Measurements from ENCODE around the gene ABCC3. TPM values are rescaled to one million over a fixed set of nuclear protein-coding genes. Genes with fewer than 3 reads are reported as not detected.

The ABCC3 gene
- total RNA-seq, 1 experiment from 2014 or later: 66.2 TPM

GRCh38 chr17:50660887-50661345 lies 26.2 kb downstream of the ABCC3 start:
- intact Hi-C loops (cut with micrococcal nuclease): loop anchor here (2.0 kb wide), 1 partner anchor 18 kb away; no protein-coding TSS in a partner anchor
- ChIA-PET RAD21 (ENCODE audit: low non-redundant PET in 1 of 2, low total read pairs in 2 of 2, uncharacterized antibody in 2 of 2, unreplicated experiment in 2 of 2) (interaction anchor here in 1 of 2 experiments (0.6 to 1.0 kb wide), 2 partner anchors 19 to 22 kb away, joined by 3 read pairs; no protein-coding TSS in a partner anchor), POLR2A (interaction anchor here (1.8 to 6.0 kb wide), 6 partner anchors 7 to 25 kb away, joined by 7 to 59 read pairs (median 19); no protein-coding TSS in a partner anchor), CTCF (interaction anchor here (0.6 to 2.3 kb wide), 7 partner anchors 9 to 101 kb away, joined by 3 to 13 read pairs (median 4); no protein-coding TSS in a partner anchor)
- DNase-seq (ENCODE audit: low read depth, low spot score): no peak
- TF ChIP-seq ZFX (IDR thresholded peaks at IDR 0.05) (peak; percentile 4; the same call in 1 of the 2 replicates), ZBTB33 (IDR thresholded peaks at IDR 0.05; ENCODE audit: extremely low read depth, insufficient replicate concordance, low read length) (no peak), SIN3A (IDR thresholded peaks at IDR 0.05; ENCODE audit: low read depth) (no peak), ZNF274 (IDR thresholded peaks at IDR 0.05; ENCODE audit: low read depth, low read length) (no peak), SP1 (IDR thresholded peaks at IDR 0.05; ENCODE audit: low read depth) (no peak)
- peak; percentile 7 for ATAC-seq
- H3K4me3 ChIP-seq (replicated peaks in 1 of 2; ENCODE audit: low read depth in 1 of 2, low read length in 2 of 2): peak overlapping the region in 1 of 2 experiments; percentile 44; a peak in 1 of 4 replicates
- peak overlapping the region; percentile 52 for H3K9ac ChIP-seq (ENCODE audit: low read length)
- BruUV-seq (replicated peaks): no TSS peak
- H3K27ac ChIP-seq (ENCODE audit: low read depth, low read length): peak overlapping the region; percentile 96
- no peaks in the 10 kb centered on the region for H3K27me3 ChIP-seq (ENCODE audit: insufficient read depth, low read length)
- H3K9me2 ChIP-seq (ENCODE audit: insufficient read depth): no peaks in the 10 kb centered on the region
- H3K36me3 ChIP-seq (ENCODE audit: control insufficient read depth in 1 of 2, insufficient read depth in 2 of 2, low read length in 2 of 2): no peaks in the 10 kb centered on the region
- H3K4me2 ChIP-seq (ENCODE audit: low read length): peak overlapping the region; percentile 79
- H3K9me3 ChIP-seq (ENCODE audit: control insufficient read depth in 1 of 2, insufficient read depth in 1 of 2, low read depth in 1 of 2, low read length in 2 of 2): no peaks in the 10 kb centered on the region
- no peak overlapping the region for H2AFZ ChIP-seq (ENCODE audit: low read depth, low read length, poor library complexity, severe bottlenecking)
- no peaks in the 10 kb centered on the region for H4K20me1 ChIP-seq (ENCODE audit: insufficient read depth)
- H3K79me2 ChIP-seq (ENCODE audit: insufficient read depth, low read length): no peaks in the 10 kb centered on the region
- peaks cover 61 to 89% of the 10 kb centered on the region in 2 experiments for H3K4me1 ChIP-seq (ENCODE audit: control insufficient read depth in 1 of 2, insufficient read depth in 2 of 2, low read length in 2 of 2)

- Histone ChIP-seq H4K20me1 (ENCODE audit: insufficient read depth) (no peaks in the 10 kb centered on the region), H2AFZ (ENCODE audit: low read depth, low read length, poor library complexity, severe bottlenecking) (no peak overlapping the region), H3K9ac (ENCODE audit: low read length) (peak overlapping the region; percentile 52), H3K79me2 (ENCODE audit: insufficient read depth, low read length) (no peaks in the 10 kb centered on the region), H3K9me3 (ENCODE audit: control insufficient read depth in 1 of 2, insufficient read depth in 1 of 2, low read depth in 1 of 2, low read length in 2 of 2) (no peaks in the 10 kb centered on the region), H3K36me3 (ENCODE audit: control insufficient read depth in 1 of 2, insufficient read depth in 2 of 2, low read length in 2 of 2) (no peaks in the 10 kb centered on the region), H3K27me3 (ENCODE audit: insufficient read depth, low read length) (no peaks in the 10 kb centered on the region), H3K4me3 (replicated peaks in 1 of 2; ENCODE audit: low read depth in 1 of 2, low read length in 2 of 2) (peak overlapping the region; percentile 4 to 44; a peak in 2 of 4 replicates), H3K4me2 (ENCODE audit: low read length) (peak overlapping the region; percentile 79), H3K4me1 (ENCODE audit: control insufficient read depth in 1 of 2, insufficient read depth in 2 of 2, low read length in 2 of 2) (peaks cover 61 to 90% of the 10 kb centered on the region in 2 experiments), H3K9me2 (ENCODE audit: insufficient read depth) (no peaks in the 10 kb centered on the region), H3K27ac (ENCODE audit: low read depth, low read length) (peak overlapping the region; percentile 96)
- ChIA-PET POLR2A (interaction anchor here (1.0 to 6.0 kb wide), 10 partner anchors 8 to 118 kb away, joined by 3 to 59 read pairs (median 7); partner anchors contain the start of gene CACNA1G), RAD21 (ENCODE audit: low non-redundant PET in 1 of 2, low total read pairs in 2 of 2, uncharacterized antibody in 2 of 2, unreplicated experiment in 2 of 2) (interaction anchor here (1.0 to 1.7 kb wide), 2 partner anchors 22 to 30 kb away, joined by 3 to 6 read pairs; no protein-coding TSS in a partner anchor), CTCF (interaction anchor here (0.8 to 2.3 kb wide), 8 partner anchors 18 to 101 kb away, joined by 3 to 13 read pairs (median 4); no protein-coding TSS in a partner anchor)
- DNase-seq (ENCODE audit: low read depth, low spot score) (no peak), ATAC-seq (peak; percentile 31)
- intact Hi-C loops (cut with micrococcal nuclease): loop anchor here (2.0 kb wide), 1 partner anchor 19 kb away; no protein-coding TSS in a partner anchor
- TSS peak; percentile 98 for BruUV-seq (replicated peaks)
- TF ChIP-seq YY1 (IDR thresholded peaks at IDR 0.05; ENCODE audit: extremely low read depth, insufficient replicate concordance, low read depth, low read length): no peak
- TF ChIP-seq CBX3 (IDR thresholded peaks at IDR 0.05; ENCODE audit: low read depth): no peak
- no peak for TF ChIP-seq SRF (IDR thresholded peaks at IDR 0.05; ENCODE audit: low read depth)
- no peak for TF ChIP-seq POLR2AphosphoS5 (IDR thresholded peaks at IDR 0.05; ENCODE audit: low read depth, low read length)
- no peak for TF ChIP-seq ELF1 (IDR thresholded peaks at IDR 0.05; ENCODE audit: borderline replicate concordance, low read depth)
- TF ChIP-seq, protein P1, sequence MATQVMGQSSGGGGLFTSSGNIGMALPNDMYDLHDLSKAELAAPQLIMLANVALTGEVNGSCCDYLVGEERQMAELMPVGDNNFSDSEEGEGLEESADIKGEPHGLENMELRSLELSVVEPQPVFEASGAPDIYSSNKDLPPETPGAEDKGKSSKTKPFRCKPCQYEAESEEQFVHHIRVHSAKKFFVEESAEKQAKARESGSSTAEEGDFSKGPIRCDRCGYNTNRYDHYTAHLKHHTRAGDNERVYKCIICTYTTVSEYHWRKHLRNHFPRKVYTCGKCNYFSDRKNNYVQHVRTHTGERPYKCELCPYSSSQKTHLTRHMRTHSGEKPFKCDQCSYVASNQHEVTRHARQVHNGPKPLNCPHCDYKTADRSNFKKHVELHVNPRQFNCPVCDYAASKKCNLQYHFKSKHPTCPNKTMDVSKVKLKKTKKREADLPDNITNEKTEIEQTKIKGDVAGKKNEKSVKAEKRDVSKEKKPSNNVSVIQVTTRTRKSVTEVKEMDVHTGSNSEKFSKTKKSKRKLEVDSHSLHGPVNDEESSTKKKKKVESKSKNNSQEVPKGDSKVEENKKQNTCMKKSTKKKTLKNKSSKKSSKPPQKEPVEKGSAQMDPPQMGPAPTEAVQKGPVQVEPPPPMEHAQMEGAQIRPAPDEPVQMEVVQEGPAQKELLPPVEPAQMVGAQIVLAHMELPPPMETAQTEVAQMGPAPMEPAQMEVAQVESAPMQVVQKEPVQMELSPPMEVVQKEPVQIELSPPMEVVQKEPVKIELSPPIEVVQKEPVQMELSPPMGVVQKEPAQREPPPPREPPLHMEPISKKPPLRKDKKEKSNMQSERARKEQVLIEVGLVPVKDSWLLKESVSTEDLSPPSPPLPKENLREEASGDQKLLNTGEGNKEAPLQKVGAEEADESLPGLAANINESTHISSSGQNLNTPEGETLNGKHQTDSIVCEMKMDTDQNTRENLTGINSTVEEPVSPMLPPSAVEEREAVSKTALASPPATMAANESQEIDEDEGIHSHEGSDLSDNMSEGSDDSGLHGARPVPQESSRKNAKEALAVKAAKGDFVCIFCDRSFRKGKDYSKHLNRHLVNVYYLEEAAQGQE (IDR thresholded peaks at IDR 0.05; ENCODE audit: low read depth): no peak
- no peak for TF ChIP-seq SP1 (IDR thresholded peaks at IDR 0.05; ENCODE audit: low read depth)
- TF ChIP-seq, protein P2, sequence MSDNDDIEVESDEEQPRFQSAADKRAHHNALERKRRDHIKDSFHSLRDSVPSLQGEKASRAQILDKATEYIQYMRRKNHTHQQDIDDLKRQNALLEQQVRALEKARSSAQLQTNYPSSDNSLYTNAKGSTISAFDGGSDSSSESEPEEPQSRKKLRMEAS (IDR thresholded peaks at IDR 0.05): no peak
- TF ChIP-seq EGR1 (IDR thresholded peaks at IDR 0.05; ENCODE audit: low read depth): no peak
Measured at GRCh38 chr17:50661348-50661747, 26.7 kb downstream of the ABCC3 start.
